GM23338 (cell line): ENCODE results near the gene CXorf65. TPM values are rescaled to one million over a fixed set of nuclear protein-coding genes. Genes with fewer than 3 reads are reported as not detected.

Experiments used
- ATAC-seq: fragments of 200-7000 bp; cut with Tn5 transposase; 3 replicates; pipeline ENCODE4 v1.9.1; 2020
- DNase-seq: peaks from one replicate; pipeline ENCODE4 v3.0.0-alpha.2; 2015; ENCODE audit warnings: low spot score
- H2AFZ ChIP-seq: fragments of 200-600 bp; sonication (generic); 2 replicates; pipeline ENCODE4 v1.8.0; 2016; ENCODE audit warnings: antibody characterized with exemption, mild to moderate bottlenecking, moderate library complexity
- H3F3A ChIP-seq: fragments of 200-600 bp; sonication (generic); replicated peaks from 2 replicates; pipeline ENCODE4 v1.8.0; 2017; ENCODE audit warnings: antibody characterized with exemption, mixed run types, low read depth
- H3K27ac ChIP-seq: fragments of 200-600 bp; sonication (generic); 2 replicates; pipeline ENCODE4 v1.6.1; 2016; ENCODE audit warnings: low read depth
- H3K27me3 ChIP-seq: fragments of 200-600 bp; sonication (generic); 2 replicates; pipeline ENCODE4 v1.8.0; 2016; ENCODE audit warnings: mild to moderate bottlenecking, mixed run types, moderate library complexity; ENCODE audit not compliant: insufficient read depth
- H3K36me3 ChIP-seq: fragments of 200-600 bp; sonication (generic); 2 replicates; pipeline ENCODE4 v1.8.0; 2016; ENCODE audit warnings: mild to moderate bottlenecking; ENCODE audit not compliant: insufficient read depth
- H3K4me1 ChIP-seq: fragments of 200-600 bp; sonication (generic); 2 replicates; pipeline ENCODE4 v1.8.0; 2016; ENCODE audit warnings: mild to moderate bottlenecking, moderate library complexity; ENCODE audit not compliant: insufficient read depth
- H3K4me2 ChIP-seq: fragments of 200-600 bp; sonication (generic); 2 replicates; pipeline ENCODE4 v1.7.1; 2017; ENCODE audit warnings: mixed run types
- H3K4me3 ChIP-seq: fragments of 200-600 bp; sonication (generic); 2 replicates; pipeline ENCODE4 v1.6.1; 2016; ENCODE audit warnings: mixed run types
- H3K79me2 ChIP-seq: fragments of 200-600 bp; sonication (generic); replicated peaks from 2 replicates; pipeline ENCODE4 v1.8.0; 2017; ENCODE audit warnings: mild to moderate bottlenecking; ENCODE audit not compliant: insufficient read depth
- H3K9me2 ChIP-seq: fragments of 200-600 bp; sonication (generic); 2 replicates; pipeline ENCODE4 v1.8.0; 2017; ENCODE audit not compliant: insufficient read depth
- H4K20me1 ChIP-seq: fragments of 200-600 bp; sonication (generic); replicated peaks from 2 replicates; pipeline ENCODE4 v1.8.0; 2017; ENCODE audit warnings: mild to moderate bottlenecking; ENCODE audit not compliant: insufficient read depth
- H3K27ac Mint-ChIP-seq: 2 replicates; pipeline ENCODE4 v1.8.0; 2020; ENCODE audit warnings: inconsistent platforms, mild to moderate bottlenecking, moderate library complexity, mixed read lengths
- H3K27me3 Mint-ChIP-seq: 3 replicates; pipeline ENCODE4 v1.8.0; 2022; ENCODE audit warnings: low read depth, mild to moderate bottlenecking, moderate library complexity, mixed read lengths, inconsistent platforms; ENCODE audit not compliant: insufficient read depth, poor library complexity
- H3K36me3 Mint-ChIP-seq: 3 replicates; pipeline ENCODE4 v1.8.0; 2021; ENCODE audit warnings: low read depth, mild to moderate bottlenecking, inconsistent platforms, moderate library complexity, mixed read lengths
- H3K4me1 Mint-ChIP-seq: 3 replicates; pipeline ENCODE4 v1.8.0; 2020; ENCODE audit warnings: mild to moderate bottlenecking, inconsistent platforms, mixed read lengths
- H3K4me3 Mint-ChIP-seq: 3 replicates; pipeline ENCODE4 v1.8.0; 2021; ENCODE audit warnings: moderate library complexity, mild to moderate bottlenecking, inconsistent platforms, mixed read lengths
- H3K9me3 Mint-ChIP-seq: 3 replicates; pipeline ENCODE4 v1.8.0; 2020; ENCODE audit warnings: moderate library complexity, mild to moderate bottlenecking, inconsistent platforms, mixed read lengths
- CREB1 ChIP-seq: fragments of 250-450 bp; sonication (Bioruptor Pico); IDR thresholded peaks from 2 replicates; pipeline ENCODE4 v1.5.0; 2020; ENCODE audit warnings: low read depth, mild to moderate bottlenecking, moderate library complexity
- CTCF ChIP-seq, 2 experiments: fragments of 200-600 bp in 1 of 2; sonication (generic) in 1 of 2; conservative IDR thresholded peaks; 2 replicates each; pipeline versions ENCODE4 v1.5.1 to v1.6.1; 2016 to 2017; ENCODE audit warnings: antibody characterized with exemption in 2 of 2, low read depth in 2 of 2, mild to moderate bottlenecking in 2 of 2, moderate library complexity in 1 of 2
- ETS1 ChIP-seq: IDR thresholded peaks from 2 replicates; pipeline ENCODE4 v1.6.1; 2016; ENCODE audit warnings: antibody characterized with exemption
- EZH2 ChIP-seq: fragments of 200-600 bp; sonication (generic); IDR thresholded peaks from one replicate; pipeline ENCODE4 v1.8.0; 2017; ENCODE audit warnings: antibody characterized with exemption, mild to moderate bottlenecking, low read depth; ENCODE audit not compliant: unreplicated experiment
- EZH2phosphoT487 ChIP-seq: fragments of 200-600 bp; sonication (generic); IDR thresholded peaks from one replicate; pipeline ENCODE4 v1.8.1; 2018; ENCODE audit warnings: antibody characterized with exemption; ENCODE audit not compliant: unreplicated experiment
- JUNB ChIP-seq: IDR thresholded peaks from one replicate; pipeline ENCODE4 v1.6.1; 2016; ENCODE audit warnings: antibody characterized with exemption; ENCODE audit not compliant: unreplicated experiment
- NANOG ChIP-seq: IDR thresholded peaks from 2 replicates; pipeline ENCODE4 v1.6.1; 2016; ENCODE audit warnings: antibody characterized with exemption, borderline replicate concordance
- POLR2AphosphoS5 ChIP-seq: IDR thresholded peaks from 2 replicates; pipeline ENCODE4 v1.6.1; 2016; ENCODE audit warnings: antibody characterized with exemption, low read depth
- STAT1 ChIP-seq: IDR thresholded peaks from one replicate; pipeline ENCODE4 v1.6.1; 2016; ENCODE audit warnings: antibody characterized with exemption; ENCODE audit not compliant: unreplicated experiment
- ZNF114 ChIP-seq: fragments of 250-450 bp; sonication (Bioruptor Pico); IDR thresholded peaks from 2 replicates; pipeline ENCODE4 v1.5.0; 2020; ENCODE audit warnings: mild to moderate bottlenecking, moderate library complexity
- ZNF331 ChIP-seq: fragments of 250-450 bp; sonication (Bioruptor Pico); IDR thresholded peaks from 2 replicates; pipeline ENCODE4 v1.5.0; 2020; ENCODE audit warnings: low read depth, mild to moderate bottlenecking, moderate library complexity
- ZNF462 ChIP-seq: fragments of 250-450 bp; sonication (Bioruptor Pico); IDR thresholded peaks from 2 replicates; pipeline ENCODE4 v1.5.0; 2020; ENCODE audit warnings: mild to moderate bottlenecking, moderate library complexity
- polyA plus RNA-seq: library from polyadenylated mRNA; unstranded; fragments of >200 nt; fragmentation: Nextera tagmentation; extraction: Ambion mirVana; gene quantifications from 2 replicates; pipeline ENCODE4 v1.2.1, GENCODE V29; 2016
- total RNA-seq: library from RNA; depleted of rRNA; stranded (reverse); fragments of >200 nt; shearing (Covaris generic); gene quantifications from 2 replicates; pipeline ENCODE4 v1.2.3, GENCODE V29; 2014

CXorf65 gene
- total and polyA plus RNA-seq, 2 experiments from 2014 or later: 0.79 TPM; not detected in 1

- TF ChIP-seq ZNF331 (CRISPR knock-in tag) (no peak), CREB1 (CRISPR knock-in tag) (no peak), EZH2 (no peak), POLR2AphosphoS5 (no peak), STAT1 (no peak), JUNB (no peak), ZNF114 (CRISPR knock-in tag) (no peak), EZH2phosphoT487 (no peak)
Observed at GRCh38 chrX:71082124-71082647, 24.4 kb downstream of the CXorf65 start (continued).

GRCh38 chrX:71081330-71082123 lies 25.0 kb downstream of the CXorf65 start:
- H3K4me3 Mint-ChIP-seq: no peak overlapping the region
- DNase-seq: no peak
- TF ChIP-seq JUNB: no peak
- no peak for TF ChIP-seq CREB1 (CRISPR knock-in tag)
- TF ChIP-seq EZH2: no peak
- no peak for TF ChIP-seq EZH2phosphoT487
- no peak for TF ChIP-seq ETS1
- no peak for TF ChIP-seq ZNF331 (CRISPR knock-in tag)
- no peak for TF ChIP-seq CTCF (conservative IDR thresholded peaks at IDR 0.05; ENCODE audit: low read depth in 2 of 2)
- TF ChIP-seq STAT1: no peak
- no peak for TF ChIP-seq ZNF114 (CRISPR knock-in tag)
- TF ChIP-seq POLR2AphosphoS5: no peak
- no peak for TF ChIP-seq ZNF462 (CRISPR knock-in tag)
- TF ChIP-seq NANOG: no peak

More at GRCh38 chrX:71081330-71082123, 25.0 kb downstream of the CXorf65 start:
- no peaks in the 10 kb centered on the region for H3K9me3 Mint-ChIP-seq
- Histone ChIP-seq H2AFZ (no peak overlapping the region), H3K9me2 (no peaks in the 10 kb centered on the region), H3K4me3 (no peak overlapping the region), H3K27me3 (no peaks in the 10 kb centered on the region), H3F3A (no peaks in the 10 kb centered on the region), H4K20me1 (no peaks in the 10 kb centered on the region), H3K4me1 (no peaks in the 10 kb centered on the region), H3K36me3 (no peaks in the 10 kb centered on the region), H3K4me2 (no peak overlapping the region), H3K27ac (no peak overlapping the region), H3K79me2 (no peaks in the 10 kb centered on the region)
- no peak for ATAC-seq
- no peak overlapping the region for H3K27ac Mint-ChIP-seq
- no peaks in the 10 kb centered on the region for H3K27me3 Mint-ChIP-seq
- no peaks in the 10 kb centered on the region for H3K36me3 Mint-ChIP-seq
- no peaks in the 10 kb centered on the region for H3K4me1 Mint-ChIP-seq
